ENCODE measurements around the gene CFAP97D1.

Gene CFAP97D1

DNA sequence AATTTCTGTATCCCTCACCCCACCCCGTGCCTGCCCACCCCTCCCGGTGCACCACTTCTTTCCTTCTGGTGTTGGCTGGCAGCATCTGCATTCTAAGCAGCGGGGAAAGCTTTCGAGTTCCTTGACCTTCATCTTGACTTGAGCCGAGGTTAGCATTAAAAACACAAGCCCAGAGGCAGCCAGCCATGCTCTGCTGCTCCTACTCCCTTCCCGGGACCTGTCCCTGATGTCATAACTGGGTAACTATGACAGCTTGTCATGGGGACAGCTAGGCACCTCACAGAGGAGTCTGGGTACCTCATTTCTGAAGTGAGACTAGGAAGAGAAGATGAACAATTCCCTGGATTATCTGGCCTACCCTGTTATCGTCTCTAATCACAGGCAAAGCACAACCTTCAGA lies at the start of gene CFAP97D1:
CFAP97D1 (plus strand) TSS at position 301 of the 400 bp plus-strand sequence; CDS start at position 329, 28 bp downstream.
- no peak for DNase-seq

DNA sequence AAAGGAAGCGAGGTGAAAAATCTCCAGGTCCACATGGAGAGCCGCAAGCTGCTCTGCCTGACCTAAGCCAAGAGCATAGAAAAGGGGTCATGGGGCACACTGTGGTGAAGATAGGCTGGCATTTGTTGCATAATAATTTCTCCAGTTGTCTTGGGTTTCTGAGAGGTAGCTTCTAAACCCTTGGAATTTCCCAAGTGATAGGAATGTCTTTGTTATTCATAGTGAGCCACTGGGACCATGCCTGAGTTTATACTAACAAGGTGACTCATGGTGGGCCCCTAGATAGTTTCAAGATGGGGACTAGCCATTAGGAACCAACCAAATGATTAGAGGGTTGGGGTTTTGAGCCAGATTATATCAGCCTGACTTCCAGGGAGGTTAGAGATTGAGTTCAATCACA lies 47.3 kb upstream of the CFAP97D1 start:
- DNase-seq, result no peak

DNA sequence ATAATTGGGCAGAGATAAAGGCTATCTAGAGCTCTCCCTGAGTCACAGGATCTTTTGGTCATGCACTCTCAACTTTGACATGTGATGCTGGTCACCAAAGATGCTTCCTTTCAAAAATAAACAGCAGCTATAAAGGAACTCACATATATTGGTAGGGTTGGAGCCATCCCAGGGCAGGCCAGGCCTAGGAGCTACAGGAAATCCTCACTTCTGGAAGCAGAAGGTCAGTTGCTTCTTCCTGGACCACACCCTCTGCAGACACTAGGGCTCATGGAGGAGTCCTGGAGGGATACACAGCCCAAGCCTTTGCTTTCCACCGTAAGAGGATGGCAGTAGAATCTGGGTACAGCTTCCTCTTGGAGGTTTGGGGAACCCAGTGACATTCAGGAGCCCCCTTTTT lies 46.3 kb upstream of the CFAP97D1 start:
- DNase-seq, result no peak

DNA sequence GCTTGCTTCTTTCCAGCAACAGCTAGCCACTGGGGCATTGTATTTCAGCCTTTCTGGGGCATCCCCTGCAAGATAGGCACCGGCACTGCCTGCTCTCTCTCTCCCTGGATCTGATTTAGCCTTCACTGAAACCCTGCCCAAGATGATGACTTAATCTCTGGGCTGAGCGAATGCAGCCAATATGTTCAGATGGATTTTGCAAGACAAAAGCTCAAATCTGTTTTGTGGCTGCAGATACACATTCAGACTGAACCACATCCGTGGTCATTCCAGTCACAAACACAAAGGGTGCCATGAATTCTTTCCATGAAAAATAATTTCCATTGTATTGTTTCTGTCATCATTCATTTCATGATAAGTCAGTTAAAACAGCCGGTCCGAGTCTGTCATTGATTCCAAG lies 45.9 kb upstream of the CFAP97D1 start:
- DNase-seq, result no peak

DNA sequence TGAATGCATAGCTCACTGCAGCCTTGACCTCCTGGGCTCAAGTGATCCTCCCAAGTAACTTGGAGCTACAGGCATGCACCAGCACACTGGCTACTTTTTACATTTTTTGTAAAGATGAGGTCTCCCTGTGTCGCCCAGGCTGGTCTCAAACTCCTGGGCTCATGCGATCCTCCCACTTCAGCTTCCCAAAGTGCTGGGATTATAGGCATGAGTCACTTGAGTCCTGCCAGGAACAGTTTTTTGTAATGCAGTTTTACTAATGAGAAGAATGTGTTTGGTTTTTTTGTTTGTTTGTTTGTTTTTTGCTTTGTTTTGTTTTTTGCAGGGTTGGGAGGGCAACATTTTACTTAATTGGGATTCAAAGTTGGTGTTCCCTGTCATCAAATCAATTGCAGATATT lies 43.8 kb upstream of the CFAP97D1 start:
- no peak for DNase-seq

GRCh38 chr17:43737722-43738121 lies 42.5 kb upstream of the CFAP97D1 start:
- DNase-seq, result no peak

DNA sequence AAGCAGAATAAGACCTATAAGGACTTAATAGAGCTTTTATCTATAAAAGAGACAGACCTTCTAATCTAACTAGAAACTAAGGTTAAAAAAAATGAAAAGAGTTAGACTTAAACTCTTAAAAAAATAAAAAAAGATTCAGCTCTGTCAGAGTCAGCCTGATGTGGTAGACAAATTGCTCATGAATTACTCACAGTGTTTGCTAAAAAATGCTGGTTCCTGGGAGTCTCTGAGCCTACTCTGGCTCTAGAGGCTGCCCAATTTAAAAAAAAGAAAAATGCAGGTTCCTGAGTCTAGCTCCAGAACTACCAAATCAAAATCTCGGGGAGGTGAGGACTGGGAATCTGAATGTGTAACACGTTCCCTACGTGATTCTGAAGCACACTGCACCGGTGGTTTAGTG lies 39.7 kb upstream of the CFAP97D1 start:
- DNase-seq, result no peak

DNA sequence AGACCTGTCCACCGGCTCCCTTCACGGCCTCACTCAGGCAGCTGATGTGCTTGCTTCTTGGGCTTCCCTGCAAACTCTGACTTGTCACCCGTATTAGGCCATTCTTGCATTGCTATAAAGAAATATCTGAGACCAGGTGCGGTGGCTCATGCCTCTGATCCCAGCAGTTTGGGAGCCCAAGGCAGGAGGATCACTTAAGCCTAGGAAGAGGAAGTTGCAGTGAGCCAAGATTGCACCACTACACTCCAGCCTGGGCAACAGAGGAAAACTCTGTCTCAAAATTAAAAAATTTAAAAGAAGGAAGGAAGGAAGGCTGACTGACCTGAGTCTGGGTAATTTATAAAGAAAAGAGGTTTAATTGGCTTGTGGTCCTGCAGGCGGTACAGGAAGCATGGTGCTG lies 38.6 kb upstream of the CFAP97D1 start:
- no peak for DNase-seq

DNA sequence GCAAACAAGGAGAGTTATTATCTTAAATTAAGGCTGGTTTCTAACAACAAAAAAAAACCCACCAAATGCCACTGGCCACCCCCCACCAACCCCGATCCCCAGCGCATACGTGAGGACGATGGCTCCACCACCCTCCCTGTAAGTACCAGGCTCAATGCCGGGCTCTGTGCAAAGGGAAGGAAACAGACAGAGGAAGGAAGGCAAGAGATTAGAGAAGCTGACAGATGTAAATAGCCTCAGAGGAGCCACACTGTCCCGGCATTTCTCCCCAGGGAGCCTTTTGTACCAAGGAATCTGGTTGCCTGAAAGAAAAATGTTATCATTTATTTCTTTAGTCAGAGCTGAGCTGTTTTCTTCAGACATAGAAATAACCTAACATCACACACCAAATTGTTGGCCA lies 34.7 kb upstream of the CFAP97D1 start:
- DNase-seq, result no peak

DNA sequence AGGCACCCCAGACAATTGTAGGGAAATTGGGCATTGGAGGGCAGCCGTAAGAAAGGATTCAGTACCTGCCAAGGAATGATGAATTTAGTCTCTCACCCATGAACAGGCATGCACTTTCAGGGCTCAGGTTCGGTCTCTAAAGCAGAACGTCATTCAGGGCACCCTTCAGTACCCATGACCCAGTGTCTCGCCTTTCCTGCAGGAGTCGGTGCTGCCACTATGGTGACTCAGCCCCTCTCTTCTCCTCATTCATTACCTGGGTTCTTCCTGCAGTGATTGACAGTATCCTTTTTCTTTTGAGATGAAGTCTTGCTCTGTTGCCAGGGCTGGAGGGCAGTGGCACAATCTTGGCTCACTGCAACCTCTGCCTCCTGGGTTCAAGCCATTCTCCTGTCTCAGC lies 30.1 kb upstream of the CFAP97D1 start:
- no peak for DNase-seq

GRCh38 chr17:43753493-43754129 lies 26.6 kb upstream of the CFAP97D1 start:
- DNase-seq, result no peak

GRCh38 chr17:43754947-43755346 lies 25.3 kb upstream of the CFAP97D1 start:
- DNase-seq, result no peak

DNA sequence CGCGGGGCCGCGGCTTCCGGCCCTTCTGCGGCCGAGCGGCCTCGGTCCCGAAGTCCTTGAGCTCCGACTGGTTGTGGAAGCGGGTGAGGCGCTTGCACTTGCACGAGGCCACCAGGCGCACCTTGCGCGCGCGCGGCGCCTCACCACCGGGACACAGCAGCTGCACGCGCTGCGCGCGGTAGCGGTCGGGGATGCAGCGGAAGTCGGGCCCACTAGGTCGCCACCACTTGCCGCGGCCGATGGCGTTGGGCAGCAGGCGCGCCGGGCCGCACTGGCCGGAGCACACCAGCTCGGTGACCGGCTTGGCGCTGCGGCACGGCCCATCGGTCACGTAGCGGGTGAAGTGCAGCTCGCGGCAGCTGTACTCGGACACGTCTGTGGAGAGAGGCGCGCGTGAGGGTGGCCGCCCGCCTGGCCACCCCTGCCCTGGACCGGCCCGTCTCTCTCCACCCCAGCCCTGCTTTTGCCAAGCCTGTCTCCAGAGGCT lies 24.8 kb upstream of the CFAP97D1 start:
- peak in 2 of 56 donors; percentile 4 to 17 for DNase-seq

DNA sequence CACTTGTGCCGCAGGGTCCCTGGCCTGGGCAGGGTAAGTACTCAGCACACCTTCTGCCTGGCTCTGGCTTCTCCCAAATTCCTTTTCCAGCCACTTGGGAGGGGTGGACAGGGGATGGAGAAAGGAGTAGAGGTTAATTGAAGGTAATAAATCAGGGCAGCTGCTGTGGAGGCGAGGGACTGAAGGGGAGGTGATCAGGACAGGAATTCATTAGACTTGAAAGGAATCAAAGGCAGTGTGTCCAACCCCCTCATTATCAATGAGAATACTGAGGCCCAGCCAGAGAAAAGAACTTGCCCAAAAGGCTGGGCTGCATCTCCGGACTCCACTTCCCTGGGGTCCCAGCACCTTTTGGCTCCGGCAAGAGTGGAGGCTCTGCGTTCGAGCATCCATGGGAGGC lies 24.0 kb upstream of the CFAP97D1 start:
- DNase-seq, result no peak

DNA sequence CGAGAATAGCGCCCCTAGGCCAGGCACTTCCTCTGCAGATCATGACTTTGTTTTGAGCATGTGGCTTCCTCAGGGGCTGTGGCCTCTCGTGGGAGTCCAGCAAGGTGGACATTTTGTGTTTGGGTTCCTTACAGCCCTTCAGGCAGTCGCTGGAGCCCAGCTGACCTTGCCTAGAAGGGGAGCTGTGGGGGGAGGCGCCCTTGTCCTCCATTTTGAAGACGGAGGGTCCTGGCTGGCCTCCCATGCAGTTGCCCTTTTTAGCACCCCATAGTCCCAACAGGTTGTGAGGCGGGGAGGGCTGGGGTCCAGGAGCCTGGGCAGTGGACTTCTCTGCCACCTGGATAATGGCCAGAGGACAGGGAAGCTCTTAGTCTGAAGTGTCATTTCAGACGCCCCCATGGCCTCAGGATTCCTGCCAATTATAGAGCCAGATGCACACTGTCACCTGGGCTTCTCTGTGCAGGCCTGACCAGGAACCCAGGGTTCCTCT lies 23.0 kb upstream of the CFAP97D1 start:
- DNase-seq, result no peak

- no peak for DNase-seq
Measured at GRCh38 chr17:43758086-43758485, 22.1 kb upstream of the CFAP97D1 start.

DNA sequence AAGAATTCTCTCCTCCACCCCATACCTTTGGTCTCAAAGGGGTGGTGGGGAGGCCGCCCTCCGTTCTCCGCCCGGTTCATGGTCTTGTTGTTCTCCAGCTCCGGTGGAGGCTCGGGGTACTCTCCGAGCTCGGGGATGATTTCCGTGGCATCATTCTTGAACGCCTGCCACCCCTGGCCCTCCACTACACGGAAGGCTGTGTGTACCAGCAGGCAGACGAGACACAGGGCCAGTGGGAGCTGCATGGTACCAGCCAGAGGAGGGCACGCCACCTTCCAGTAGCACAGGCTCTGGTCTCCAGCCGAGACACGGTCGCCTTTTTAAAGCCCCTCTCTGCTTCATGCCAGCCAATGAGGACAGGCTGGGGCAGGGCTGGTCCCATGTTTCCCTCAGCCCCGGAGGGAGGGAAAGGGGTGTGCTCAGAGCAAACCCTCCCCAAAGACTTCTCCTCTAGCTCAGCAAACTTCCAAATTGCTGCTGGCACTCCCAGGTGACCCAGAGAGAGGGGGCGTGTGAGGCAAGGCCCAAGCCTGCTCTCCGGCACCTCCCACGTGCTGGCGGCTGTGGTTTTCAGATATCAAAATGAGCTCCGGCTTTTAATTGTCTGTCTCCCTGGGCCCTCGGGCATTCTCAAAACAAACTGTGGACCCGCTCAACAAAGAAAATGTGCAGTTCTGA lies 21.6 kb upstream of the CFAP97D1 start, which contains the start of gene SOST:
SOST (minus strand) TSS at position 295 of the 678 bp plus-strand sequence; CDS start at position 245, 50 bp downstream.
- no peak for DNase-seq

GRCh38 chr17:43759836-43760235 lies 20.4 kb upstream of the CFAP97D1 start:
- DNase-seq, result no peak

- peak in 55 of 56 donors; percentile 30 to 96 (median 80) for DNase-seq
Measured at GRCh38 chr17:43760254-43760852, 19.9 kb upstream of the CFAP97D1 start.

DNA sequence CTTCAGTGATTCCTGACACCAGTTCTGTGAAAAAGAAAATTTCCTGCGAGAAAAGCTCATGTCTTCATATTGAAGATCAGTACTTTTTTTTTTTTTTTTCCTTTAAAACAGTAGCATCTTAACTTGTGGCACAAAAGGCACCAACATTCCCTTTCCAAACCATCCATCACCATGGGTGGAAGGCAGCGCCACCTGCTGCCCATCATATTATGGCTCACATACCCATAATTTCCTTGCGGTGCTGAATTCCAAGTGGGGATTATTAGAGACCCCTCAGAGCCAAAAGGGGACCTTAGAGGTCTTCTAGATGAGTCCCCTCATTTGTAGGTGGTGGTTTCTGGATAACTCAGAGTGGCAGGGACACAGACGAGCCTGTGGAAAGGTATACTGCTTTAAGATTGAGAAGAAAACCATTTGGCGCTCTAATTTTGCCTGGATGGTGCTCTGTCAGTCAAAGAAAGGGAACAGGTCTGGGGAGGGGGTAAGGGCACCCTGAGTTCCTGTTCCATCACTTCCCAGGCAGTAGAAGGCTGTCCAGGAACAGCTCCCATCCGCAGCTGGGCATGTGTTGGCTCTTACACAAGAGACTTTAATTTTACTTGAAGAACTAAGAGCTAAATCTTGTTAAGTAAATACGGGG lies 13.7 kb upstream of the CFAP97D1 start:
- DNase-seq, result peak in 29 of 56 donors; percentile 5 to 79 (median 25)

- no peak for DNase-seq
Measured at GRCh38 chr17:43767053-43767712, 13.1 kb upstream of the CFAP97D1 start.

Data from nucleus accumbens (tissue), 56 donors.